HG02642 (cell line): ENCODE data around the gene POU1F1.
"Not testable (repeated sequence)": the region's sequence is repeated elsewhere in the genome, so short reads cannot be mapped to it uniquely, and the experiment has no call there.

Experiments used
- ATAC-seq: cut with Tn5 transposase; IDR thresholded peaks from one replicate; pipeline ENCODE4 v1.9.1; 2021; ENCODE audit warnings: mild to moderate bottlenecking; ENCODE audit not compliant: unreplicated experiment, poor library complexity

POU1F1 gene

GRCh38 chr3:87276484-87276883 lies at the start of gene POU1F1:
Gene POU1F1, minus strand, starts transcription at chr3:87276584. Its CDS starts 122 bp downstream, at chr3:87276462.
- ATAC-seq: no peak

- ATAC-seq: no peak
These were observed 48.2 kb upstream of the POU1F1 start for GRCh38 chr3:87324609-87325008.

GRCh38 chr3:87320756-87321626 lies 44.6 kb upstream of the POU1F1 start:
- ATAC-seq: no peak

- ATAC-seq: no peak
These were observed 42.2 kb upstream of the POU1F1 start for GRCh38 chr3:87318617-87319021.

- no peak for ATAC-seq
These were observed 41.4 kb upstream of the POU1F1 start for GRCh38 chr3:87317779-87318178.

GRCh38 chr3:87313641-87314040 lies 37.3 kb upstream of the POU1F1 start:
- ATAC-seq: no peak

- ATAC-seq: no peak
These were observed 34.9 kb upstream of the POU1F1 start for GRCh38 chr3:87311309-87311708.

GRCh38 chr3:87309601-87310000 lies 33.2 kb upstream of the POU1F1 start:
- no peak for ATAC-seq

- ATAC-seq: peak; percentile 74
These were observed 31.4 kb upstream of the POU1F1 start for GRCh38 chr3:87307805-87308204.

GRCh38 chr3:87305517-87305916 lies 29.1 kb upstream of the POU1F1 start:
- no peak for ATAC-seq

GRCh38 chr3:87305031-87305430 lies 28.6 kb upstream of the POU1F1 start:
- not testable (repeated sequence) for ATAC-seq

- peak; percentile 71 for ATAC-seq
These were observed 21.8 kb upstream of the POU1F1 start for GRCh38 chr3:87298111-87298718.

- no peak for ATAC-seq
These were observed 12.1 kb upstream of the POU1F1 start for GRCh38 chr3:87288446-87288845.

- no peak for ATAC-seq
These were observed 10.6 kb upstream of the POU1F1 start for GRCh38 chr3:87287011-87287410.

GRCh38 chr3:87272718-87273341 lies 3.6 kb downstream of the POU1F1 start:
- peak; percentile 89 for ATAC-seq

- no peak for ATAC-seq
These were observed 5.3 kb downstream of the POU1F1 start for GRCh38 chr3:87270908-87271700.

- ATAC-seq: no peak
These were observed 6.7 kb downstream of the POU1F1 start for GRCh38 chr3:87269723-87270122.

GRCh38 chr3:87268646-87269211 lies 7.7 kb downstream of the POU1F1 start:
- no peak for ATAC-seq

- ATAC-seq: no peak
These were observed 8.3 kb downstream of the POU1F1 start for GRCh38 chr3:87267953-87268645.

- no peak for ATAC-seq
These were observed 14.5 kb downstream of the POU1F1 start for GRCh38 chr3:87261925-87262324.
